Measurements from ENCODE around the gene FSTL4.

GRCh38 chr5:133637206-133637605 lies 24.9 kb upstream of the FSTL4 start:
- TF ChIP-seq CTCF (IDR thresholded peaks at IDR 0.05; ENCODE audit: borderline replicate concordance, extremely low read depth, low read length, poor library complexity, severe bottlenecking) (no peak), EZH2 (IDR thresholded peaks at IDR 0.05; ENCODE audit: borderline replicate concordance, low read depth, low read length, severe bottlenecking) (no peak)
